ENCODE results near the gene PRDM16. TPM values are rescaled to one million over a fixed set of nuclear protein-coding genes. Genes with fewer than 3 reads are reported as not detected.
A peak's percentile ranks its signal among the peaks of the same experiment; 100 is the strongest.

The PRDM16 gene
- total RNA-seq, 1 experiment from 2014 or later = 6.1 TPM

- TF ChIP-seq CBX3 (IDR thresholded peaks at IDR 0.05; ENCODE audit: low read depth) = no peak
Measured at GRCh38 chr1:3418600-3418999, 349.6 kb downstream of the PRDM16 start (continued).

- ATAC-seq = no peak
- Histone ChIP-seq H3K4me2 (ENCODE audit: low read length) (peak overlapping the region; percentile 15; the same call in 1 of the 2 replicates), H3K4me3 (replicated peaks in 1 of 2; ENCODE audit: low read depth in 1 of 2, low read length in 2 of 2) (no peak overlapping the region), H3K36me3 (ENCODE audit: control insufficient read depth in 1 of 2, insufficient read depth in 2 of 2, low read length in 2 of 2) (no peaks in the 10 kb centered on the region), H3K27ac (ENCODE audit: low read depth, low read length) (no peak overlapping the region), H3K9ac (ENCODE audit: low read length) (no peak overlapping the region), H3K9me3 (ENCODE audit: control insufficient read depth in 1 of 2, insufficient read depth in 1 of 2, low read depth in 1 of 2, low read length in 2 of 2) (peaks cover 8 to 11% of the 10 kb centered on the region in 2 experiments; a peak in 2 of 4 replicates), H3K79me2 (ENCODE audit: insufficient read depth, low read length) (no peaks in the 10 kb centered on the region), H3K9me2 (ENCODE audit: insufficient read depth) (no peaks in the 10 kb centered on the region), H4K20me1 (ENCODE audit: insufficient read depth) (no peaks in the 10 kb centered on the region), H3K27me3 (ENCODE audit: insufficient read depth, low read length) (no peaks in the 10 kb centered on the region), H2AFZ (ENCODE audit: low read depth, low read length, poor library complexity, severe bottlenecking) (no peak overlapping the region), H3K4me1 (ENCODE audit: control insufficient read depth in 1 of 2, insufficient read depth in 2 of 2, low read length in 2 of 2) (peaks cover 0 to 8% of the 10 kb centered on the region in 2 experiments; a peak in 2 of 4 replicates)
- intact Hi-C loops (cut with micrococcal nuclease) = no loop called here
- ChIA-PET POLR2A (no interaction called here), RAD21 (ENCODE audit: low non-redundant PET in 1 of 2, low total read pairs in 2 of 2, uncharacterized antibody in 2 of 2, unreplicated experiment in 2 of 2) (no interaction called here), CTCF (interaction anchor here (0.7 kb wide), 1 partner anchor 823 kb away, joined by 3 read pairs; no protein-coding TSS in a partner anchor)
- no TSS peak for BruUV-seq (replicated peaks)
- TF ChIP-seq POLR2A (IDR thresholded peaks at IDR 0.05; ENCODE audit: borderline replicate concordance, extremely low read depth, insufficient read depth, insufficient read length) (no peak), SP1 (IDR thresholded peaks at IDR 0.05; ENCODE audit: low read depth) (no peak), SIN3A (IDR thresholded peaks at IDR 0.05; ENCODE audit: low read depth) (no peak), ZFX (IDR thresholded peaks at IDR 0.05) (no peak), EGR1 (IDR thresholded peaks at IDR 0.05; ENCODE audit: low read depth) (no peak), REST (IDR thresholded peaks at IDR 0.05; ENCODE audit: low read depth) (no peak), EZH2phosphoT487 (IDR thresholded peaks at IDR 0.05; ENCODE audit: borderline replicate concordance) (no peak), SRF (IDR thresholded peaks at IDR 0.05; ENCODE audit: low read depth) (no peak), MAX (IDR thresholded peaks at IDR 0.05) (no peak), RAD21 (IDR thresholded peaks at IDR 0.05; ENCODE audit: low read depth) (no peak), YY1 (IDR thresholded peaks at IDR 0.05; ENCODE audit: extremely low read depth, insufficient replicate concordance, low read depth, low read length) (no peak)
- no peak for DNase-seq (ENCODE audit: low read depth, low spot score)
Measured at GRCh38 chr1:3419415-3420204, 350.6 kb downstream of the PRDM16 start.
